Globus pallidus (tissue), 1 donor: Measurements from ENCODE around the gene SCG2.

Source experiments
- DNase-seq: peaks from one replicate; pipeline ENCODE4 v3.0.0-alpha.2; 2015; ENCODE audit warnings: low spot score

Gene SCG2

GRCh38 chr2:223570784-223571183 lies 31.4 kb downstream of the SCG2 start:
- DNase-seq, result no peak

GRCh38 chr2:223566396-223566795 lies 35.8 kb downstream of the SCG2 start:
- no peak for DNase-seq

GRCh38 chr2:223563462-223563861 lies 38.7 kb downstream of the SCG2 start:
- no peak for DNase-seq

- no peak for DNase-seq
These were observed 40.1 kb downstream of the SCG2 start for GRCh38 chr2:223562078-223562477.

- no peak for DNase-seq
These were observed 41.3 kb downstream of the SCG2 start for GRCh38 chr2:223560749-223561435.

DNA sequence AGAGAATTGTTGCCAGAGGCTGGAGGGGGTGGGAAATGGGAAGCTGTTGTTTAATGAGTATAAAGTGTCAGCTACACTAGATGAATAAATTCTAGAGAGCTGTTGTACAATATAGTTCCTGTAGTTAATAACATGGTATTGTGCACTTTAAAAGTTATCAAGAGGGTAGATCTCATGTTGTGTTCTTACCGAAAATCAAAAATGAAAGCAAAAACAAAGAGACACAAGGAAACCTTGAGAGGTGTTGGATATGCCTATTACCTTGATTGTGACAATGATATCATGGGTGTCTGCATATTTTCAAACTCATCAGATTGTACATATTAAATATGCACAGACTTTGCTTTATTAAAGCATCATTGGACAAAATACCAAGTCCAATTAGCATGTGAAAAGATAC lies 43.2 kb downstream of the SCG2 start:
- DNase-seq, result no peak

DNA sequence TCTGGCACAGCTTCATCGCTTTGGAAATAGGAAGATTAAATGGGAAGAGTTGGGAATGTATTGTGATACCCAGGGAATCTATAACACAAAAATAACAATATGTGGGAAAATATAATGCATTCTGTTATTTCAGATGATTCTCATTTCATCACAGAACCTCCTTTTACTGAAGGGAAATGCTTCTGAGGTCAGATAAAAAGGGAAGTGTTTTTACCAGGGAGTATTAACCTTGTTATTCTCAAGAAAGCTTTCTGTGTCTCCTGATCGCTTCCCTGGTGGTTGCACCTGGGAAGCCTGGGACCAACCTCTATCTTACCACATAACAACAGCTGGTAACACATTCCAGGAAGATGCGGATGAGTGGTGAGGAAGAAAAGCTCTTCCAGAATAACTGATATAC lies 47.2 kb downstream of the SCG2 start:
- DNase-seq, result no peak

- DNase-seq, result no peak
These were observed 52.9 kb downstream of the SCG2 start for GRCh38 chr2:223549215-223549614.

DNA sequence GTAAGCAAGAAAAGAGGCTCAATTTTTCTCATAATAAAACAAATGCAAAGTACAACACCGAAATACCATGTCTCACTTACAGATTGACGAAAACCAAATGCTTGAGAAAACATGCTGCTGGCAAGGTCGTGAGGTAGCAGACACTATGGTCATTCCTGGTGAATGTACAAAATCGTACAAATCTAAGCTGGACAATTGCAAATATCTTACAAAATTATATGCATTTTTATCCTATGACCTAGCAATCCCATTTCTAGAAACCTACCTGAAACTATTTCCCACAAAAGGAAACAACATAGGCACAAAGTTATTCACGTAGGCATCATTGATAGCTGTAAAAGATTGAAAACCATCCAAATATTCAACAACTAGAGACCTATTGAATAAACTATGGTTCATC lies 54.0 kb downstream of the SCG2 start:
- DNase-seq, result no peak
